ENCODE measurements around the gene CDC37.
A peak's percentile ranks its signal among the peaks of the same experiment; 100 is the strongest.

The CDC37 gene

DNA sequence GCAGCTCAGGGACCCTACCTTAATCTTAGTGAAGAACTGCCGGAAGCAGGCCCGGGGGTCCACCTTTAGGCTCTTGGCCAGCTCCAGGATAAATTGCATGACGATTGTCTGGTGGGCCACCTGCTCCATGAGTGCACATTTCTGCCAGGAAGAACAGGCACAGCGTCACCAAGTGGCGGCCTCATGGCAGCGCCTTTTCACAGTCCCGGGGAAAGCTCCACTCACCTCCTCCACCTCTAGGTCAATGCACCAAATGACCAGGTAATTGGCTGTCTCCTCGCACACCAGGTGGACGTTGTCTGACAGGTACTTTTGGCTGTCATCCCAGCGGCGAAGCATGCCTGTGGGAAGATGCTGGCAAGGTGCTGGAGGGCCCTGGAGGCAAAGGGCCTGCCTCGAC is 8.3 kb downstream of the CDC37 start:
- no peak for DNase-seq (ENCODE audit: extremely low read depth, low read depth)
- H3K4me3 ChIP-seq (replicated peaks; ENCODE audit: low read depth, low read length), result no peak overlapping the region
- no peak for TF ChIP-seq CTCF (IDR thresholded peaks at IDR 0.05; ENCODE audit: low read depth, low read length, missing control alignments)

DNA sequence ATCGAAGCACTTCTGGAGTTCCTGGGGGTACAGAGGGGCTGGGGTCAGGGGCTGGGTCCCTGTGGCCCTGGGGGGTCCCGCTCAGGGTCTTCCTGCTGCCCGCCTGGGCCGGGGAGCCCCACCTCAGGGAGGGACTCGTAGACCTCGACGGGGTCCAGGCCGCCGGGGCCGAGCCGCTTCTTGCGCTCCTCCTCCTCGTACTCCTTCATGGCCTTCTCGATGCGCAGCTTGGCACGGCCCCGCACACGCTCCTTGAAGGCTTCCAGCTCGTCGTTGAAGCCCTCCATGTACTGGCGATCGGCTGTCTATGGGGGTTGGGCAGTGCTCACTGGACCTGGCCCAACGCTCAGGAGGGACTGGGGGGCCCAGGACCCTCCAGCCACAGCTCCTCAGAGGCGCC is 10.2 kb downstream of the CDC37 start:
- no peak for DNase-seq (ENCODE audit: extremely low read depth, low read depth)
- no peak overlapping the region for H3K4me3 ChIP-seq (replicated peaks; ENCODE audit: low read depth, low read length)
- TF ChIP-seq CTCF (IDR thresholded peaks at IDR 0.05; ENCODE audit: low read depth, low read length, missing control alignments), result no peak

DNA sequence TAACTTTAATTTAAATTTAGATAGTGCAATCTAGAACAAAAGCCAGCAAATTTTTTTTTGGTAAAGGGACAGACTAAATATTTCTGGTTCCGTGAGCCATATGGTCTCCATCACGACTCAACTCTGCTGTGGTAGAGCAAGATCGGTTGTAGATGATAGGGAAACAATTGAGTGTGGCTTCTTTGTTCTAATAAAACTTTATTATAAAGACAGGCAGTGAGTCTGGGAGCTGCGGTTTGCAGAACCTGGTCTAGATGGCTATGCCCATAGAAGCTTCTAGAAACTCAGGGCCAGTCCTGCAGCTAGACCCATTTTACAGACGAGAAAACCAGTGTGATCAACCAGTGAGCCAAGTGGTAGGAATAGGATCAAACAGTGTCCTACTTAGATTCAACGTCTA is 11.2 kb downstream of the CDC37 start:
- no peak for DNase-seq (ENCODE audit: extremely low read depth, low read depth)
- no peak overlapping the region for H3K4me3 ChIP-seq (replicated peaks; ENCODE audit: low read depth, low read length)
- TF ChIP-seq CTCF (IDR thresholded peaks at IDR 0.05; ENCODE audit: low read depth, low read length, missing control alignments), result no peak

- DNase-seq (ENCODE audit: extremely low read depth, low read depth), result no peak
- peak; percentile 93 for TF ChIP-seq CTCF (IDR thresholded peaks at IDR 0.05; ENCODE audit: low read depth, low read length, missing control alignments)
- H3K4me3 ChIP-seq (replicated peaks; ENCODE audit: low read depth, low read length), result no peak overlapping the region
Measured at GRCh38 chr19:10390652-10391286, 12.6 kb downstream of the CDC37 start.

GRCh38 chr19:10389863-10390262 is 13.5 kb downstream of the CDC37 start:
- H3K4me3 ChIP-seq (replicated peaks; ENCODE audit: low read depth, low read length), result no peak overlapping the region
- no peak for DNase-seq (ENCODE audit: extremely low read depth, low read depth)
- peak; percentile 22 for TF ChIP-seq CTCF (IDR thresholded peaks at IDR 0.05; ENCODE audit: low read depth, low read length, missing control alignments)

DNA sequence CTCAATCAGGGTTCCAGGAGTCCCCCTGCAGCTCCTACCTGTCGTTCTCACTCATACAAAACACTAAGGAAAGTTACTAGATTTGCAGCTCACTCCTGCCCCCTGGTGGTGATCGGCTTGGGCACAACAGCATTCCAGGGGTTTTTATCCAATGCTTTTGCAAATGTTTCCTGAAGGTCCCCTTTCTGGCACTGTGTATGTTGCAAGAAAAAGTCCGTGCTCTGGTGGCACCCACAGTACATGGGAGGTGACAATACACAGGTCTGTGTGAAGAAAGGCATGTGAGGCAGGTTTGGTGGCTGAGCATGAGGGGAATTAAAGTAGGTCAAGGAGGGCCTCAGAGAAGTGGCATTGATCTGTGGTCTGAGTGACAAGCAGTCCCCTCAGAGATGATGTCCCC is 14.4 kb downstream of the CDC37 start:
- peak; percentile 66 for DNase-seq (ENCODE audit: extremely low read depth, low read depth)
- no peak overlapping the region for H3K4me3 ChIP-seq (replicated peaks; ENCODE audit: low read depth, low read length)

More for the DNA sequence above, 14.4 kb downstream of the CDC37 start:
- TF ChIP-seq CTCF (IDR thresholded peaks at IDR 0.05; ENCODE audit: low read depth, low read length, missing control alignments), result peak; percentile 97

Data from HFF-Myc (cell line).